ENCODE measurements around the gene MAPK8IP2.

MAPK8IP2 gene

GRCh38 chr22:50600967-50601668 is 525 bp downstream of the MAPK8IP2 start (continued):
- peak; percentile 32 for TF ChIP-seq ZNF341 (tag by site-specific recombination; IDR thresholded peaks at IDR 0.05; ENCODE audit: low read depth)
- no peak for TF ChIP-seq ZNF214 (tag by site-specific recombination; IDR thresholded peaks at IDR 0.05; ENCODE audit: borderline replicate concordance)
- TF ChIP-seq PATZ1 (tag by site-specific recombination; IDR thresholded peaks at IDR 0.05) = peak; percentile 41; the same call in 1 of the 2 replicates
- TF ChIP-seq ZNF48 (tag by site-specific recombination; IDR thresholded peaks at IDR 0.05) = no peak
- peak; percentile 38 for TF ChIP-seq ZIC2 (tag by site-specific recombination; IDR thresholded peaks at IDR 0.05)

- no peaks in the 10 kb centered on the region for H3K9me3 ChIP-seq (ENCODE audit: control insufficient read depth, insufficient read depth, low read depth, low read length)
- H3K36me3 ChIP-seq (ENCODE audit: control insufficient read depth in 2 of 2, insufficient read depth in 1 of 2, low read length in 2 of 2) = peaks cover 0 to 51% of the 10 kb centered on the region in 2 experiments; a peak in 1 of 3 replicates
- POLR2A ChIA-PET = interaction anchor here (1.5 kb wide), 1 partner anchor 11 kb away, joined by 6 read pairs; no protein-coding TSS in a partner anchor
- no peak overlapping the region for H3K4me3 ChIP-seq (ENCODE audit: low read depth, low read length)
- TF ChIP-seq ZNF639 (tag by site-specific recombination; IDR thresholded peaks at IDR 0.05) (no peak), ZNF221 (tag by site-specific recombination; IDR thresholded peaks at IDR 0.05; ENCODE audit: borderline replicate concordance) (no peak), ZNF280D (tag by site-specific recombination; IDR thresholded peaks at IDR 0.05) (no peak), ZNF341 (tag by site-specific recombination; IDR thresholded peaks at IDR 0.05; ENCODE audit: low read depth) (peak; percentile 8; the same call in 1 of the 2 replicates), PATZ1 (tag by site-specific recombination; IDR thresholded peaks at IDR 0.05) (no peak; the same call in 1 of the 2 replicates), PRDM4 (tag by site-specific recombination; IDR thresholded peaks at IDR 0.05) (peak; percentile 94), SP2 (tag by site-specific recombination; IDR thresholded peaks at IDR 0.05) (peak; percentile 10; the same call in 1 of the 2 replicates), ZNF843 (tag by site-specific recombination; IDR thresholded peaks at IDR 0.05) (no peak), ZIC2 (tag by site-specific recombination; IDR thresholded peaks at IDR 0.05) (0 out of 2 replicates have a peak, but pooled peaks have one; percentile 3), ZSCAN4 (tag by site-specific recombination; IDR thresholded peaks at IDR 0.05) (no peak), ZNF629 (tag by site-specific recombination; IDR thresholded peaks at IDR 0.05) (peak; percentile 58), ZBTB17 (tag by site-specific recombination; IDR thresholded peaks at IDR 0.05) (0 out of 2 replicates have a peak, but pooled peaks have one; percentile 16), ZNF747 (tag by site-specific recombination; IDR thresholded peaks at IDR 0.05) (no peak)
- no peak overlapping the region for H3K27ac ChIP-seq (ENCODE audit: extremely low read depth, low read depth, low read length)
- CTCF ChIA-PET = interaction anchor here (0.8 to 1.2 kb wide), 5 partner anchors 11 to 130 kb away, joined by 3 to 7 read pairs (median 4); partner anchors contain the start of genes SCO2 and SYCE3
- 0 out of 2 replicates have a peak, but pooled peaks cover 3% of the 10 kb centered on the region for H3K4me1 ChIP-seq (ENCODE audit: control insufficient read depth, insufficient read depth, low read length)
Observed at GRCh38 chr22:50601669-50602337, 1.2 kb downstream of the MAPK8IP2 start.
